Psoas muscle (tissue), 8 donors: ENCODE measurements around the gene COG1. TPM values are rescaled to one million over a fixed set of nuclear protein-coding genes. Genes with fewer than 3 reads are reported as not detected.

Source experiments
- ATAC-seq, 4 donors: fragments of 200-7000 bp; cut with Tn5 transposase; one replicate each; pipeline ENCODE4 v1.9.1; 2020; ENCODE audit warnings: moderate library complexity in 3 of 4, mild to moderate bottlenecking in 2 of 4
- DNase-seq, 2 donors: peaks; one replicate each; pipeline ENCODE4 v3.0.0-alpha.2; 2020
- H3K27ac ChIP-seq: fragments of 200-600 bp; one replicate; pipeline ENCODE4 v1.8.0; 2022
- H3K27me3 ChIP-seq, 3 donors: fragments of 200-600 bp in 1 of 3; one replicate each; pipeline versions ENCODE4 v1.6.1 to v1.8.0; 2013 to 2022; ENCODE audit warnings: low read length in 2 of 3, mild to moderate bottlenecking in 2 of 3, moderate library complexity in 1 of 3; ENCODE audit not compliant: insufficient read depth in 3 of 3
- H3K36me3 ChIP-seq, 2 donors: fragments of 200-600 bp in 1 of 2; one replicate each; pipeline versions ENCODE4 v1.6.1 to v1.8.0; 2013 to 2022; ENCODE audit warnings: low read depth in 1 of 2, mild to moderate bottlenecking in 1 of 2, moderate library complexity in 1 of 2; ENCODE audit not compliant: insufficient read depth in 1 of 2
- H3K4me1 ChIP-seq: fragments of 200-600 bp; one replicate; pipeline ENCODE4 v1.8.0; 2022
- H3K4me3 ChIP-seq: fragments of 200-600 bp; one replicate; pipeline ENCODE4 v1.8.0; 2022; ENCODE audit warnings: mild to moderate bottlenecking
- H3K9me3 ChIP-seq: fragments of 200-600 bp; one replicate; pipeline ENCODE4 v1.8.0; 2022
- WGBS, 3 donors: extraction: QIAGEN DNeasy Blood & Tissue Kit; methylation state at CpG; one replicate each; pipeline versions ENCODE4 v1.1.6 to v1.1.7; 2013; 5-methylcytosine and 5-hydroxymethylcytosine counted together
- intact Hi-C, 2 donors: fragments of 100-400 bp; cut with DNase I; formaldehyde crosslinking; loops; one replicate each; pipeline versions ENCODE4 v1.11.0 to v1.14.2; 2022
- polyA plus RNA-seq, 3 donors: library from polyadenylated mRNA; stranded (reverse); fragments of 200-250 nt; gene quantifications; one replicate each; pipeline ENCODE4 v1.2.3, GENCODE V29; 2013
- total RNA-seq, 4 donors: library from RNA; stranded (reverse); fragmentation: NEBNext Ultra II Directional in 2 of 4; extraction: Animal tissue kit (Norgen Biotek cat#: 25700) in 2 of 4; gene quantifications; one replicate each; pipeline versions ENCODE4 v1.2.1 to v1.2.4, GENCODE V29; 2021 to 2023
- TF ChIP-seq, protein P1 (sequence below): fragments of 200-600 bp; IDR thresholded peaks from one replicate; pipeline ENCODE4 v1.8.0; 2022; ENCODE audit warnings: antibody characterized with exemption
- donor health status: healthy with polysubstance abuse.
- donor health status: DM: no; HTN: no; CAD: no; lungs with moderate emphysema.
- donor health status: Bipolar disorder and iron deficiency.
- donor health status: healthy.
- donor health status: DM: yes; HTN: yes; CAD: no.
- donor health status: DM: no; HTN: no; CAD: no.
- donor health status: DM: no; HTN: no; CAD: no.
- donor health status: DM: yes; HTN: yes; CAD: no.

COG1 gene
- total and polyA plus RNA-seq, 7 donors = 28.9 to 61.9 (median 48.4) TPM

DNA sequence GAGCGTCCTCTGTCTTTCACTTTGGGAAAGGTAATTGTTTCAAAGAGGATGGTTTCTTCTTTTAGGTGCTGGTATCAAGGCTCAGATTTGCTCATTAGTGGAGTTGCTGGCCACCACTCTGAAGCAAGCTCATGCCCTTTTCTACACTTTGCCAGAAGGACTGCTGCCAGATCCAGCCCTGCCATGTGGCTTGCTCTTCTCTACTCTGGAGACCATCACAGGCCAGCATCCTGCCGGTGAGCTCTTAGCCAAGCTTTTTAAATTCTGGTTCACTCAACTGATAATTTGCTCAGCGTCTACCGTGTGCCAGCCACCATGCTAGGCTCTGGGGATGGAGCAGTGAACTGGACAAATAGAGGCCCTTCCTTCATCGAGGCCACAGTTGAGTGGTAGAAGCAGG lies 4.3 kb downstream of the COG1 start:
- peaks cover 0 to 60% of the 10 kb centered on the region in 2 donors for H3K36me3 ChIP-seq
- DNase-seq = no peak
- WGBS, 3 donors = 59 to 73% (median 68%) methylated on average over 5 of the region's 5 CpGs
- intact Hi-C loops = loop anchor here in 1 of 2 donors (2.0 kb wide), 1 partner anchor 34 kb away; no protein-coding TSS in a partner anchor
- H3K27me3 ChIP-seq = no peaks in the 10 kb centered on the region
- no peak for ATAC-seq
- H3K9me3 ChIP-seq = no peaks in the 10 kb centered on the region
- H3K4me1 ChIP-seq = peaks cover 18% of the 10 kb centered on the region
- peak overlapping the region; percentile 46 for H3K27ac ChIP-seq
- H3K4me3 ChIP-seq = no peak overlapping the region
- TF ChIP-seq, protein P1, sequence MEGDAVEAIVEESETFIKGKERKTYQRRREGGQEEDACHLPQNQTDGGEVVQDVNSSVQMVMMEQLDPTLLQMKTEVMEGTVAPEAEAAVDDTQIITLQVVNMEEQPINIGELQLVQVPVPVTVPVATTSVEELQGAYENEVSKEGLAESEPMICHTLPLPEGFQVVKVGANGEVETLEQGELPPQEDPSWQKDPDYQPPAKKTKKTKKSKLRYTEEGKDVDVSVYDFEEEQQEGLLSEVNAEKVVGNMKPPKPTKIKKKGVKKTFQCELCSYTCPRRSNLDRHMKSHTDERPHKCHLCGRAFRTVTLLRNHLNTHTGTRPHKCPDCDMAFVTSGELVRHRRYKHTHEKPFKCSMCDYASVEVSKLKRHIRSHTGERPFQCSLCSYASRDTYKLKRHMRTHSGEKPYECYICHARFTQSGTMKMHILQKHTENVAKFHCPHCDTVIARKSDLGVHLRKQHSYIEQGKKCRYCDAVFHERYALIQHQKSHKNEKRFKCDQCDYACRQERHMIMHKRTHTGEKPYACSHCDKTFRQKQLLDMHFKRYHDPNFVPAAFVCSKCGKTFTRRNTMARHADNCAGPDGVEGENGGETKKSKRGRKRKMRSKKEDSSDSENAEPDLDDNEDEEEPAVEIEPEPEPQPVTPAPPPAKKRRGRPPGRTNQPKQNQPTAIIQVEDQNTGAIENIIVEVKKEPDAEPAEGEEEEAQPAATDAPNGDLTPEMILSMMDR = no peak

DNA sequence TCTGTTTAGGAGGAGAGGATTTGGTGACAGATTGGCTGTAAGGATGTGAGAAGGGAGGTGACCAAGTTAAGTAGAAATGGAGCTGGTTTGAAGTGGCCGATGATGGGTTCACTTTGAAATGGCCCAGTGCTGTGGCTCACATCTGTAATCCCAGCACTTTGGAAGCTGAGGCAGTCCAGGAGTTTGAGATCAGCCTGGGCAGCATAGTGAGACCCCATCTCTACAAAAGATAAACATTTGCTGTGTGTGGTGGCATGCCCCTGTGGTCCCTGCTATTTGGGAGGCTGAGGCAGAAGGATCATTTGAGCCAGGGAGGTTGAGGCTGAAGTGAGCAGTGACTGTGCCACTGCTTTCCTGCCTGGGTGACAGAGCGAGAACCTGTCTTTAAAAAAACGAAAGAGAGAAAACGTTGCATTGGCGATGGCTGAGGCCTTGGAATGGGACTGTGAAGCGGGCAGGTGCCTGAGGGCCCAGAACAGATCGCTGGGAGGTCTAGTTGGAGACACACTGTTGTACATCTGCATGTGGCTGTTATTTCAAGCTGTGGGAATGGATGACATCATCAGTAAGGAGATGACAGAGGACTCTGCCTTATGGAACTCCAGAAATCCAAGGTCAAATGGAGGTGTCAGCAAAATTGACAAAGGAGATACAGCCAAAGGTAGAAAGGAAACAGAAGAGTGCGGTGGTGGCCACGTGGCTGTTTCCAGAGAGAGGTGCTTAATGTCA lies 5.5 kb downstream of the COG1 start:
- H3K9me3 ChIP-seq = no peaks in the 10 kb centered on the region
- no peaks in the 10 kb centered on the region for H3K27me3 ChIP-seq
- intact Hi-C loops = no loop called here
- H3K36me3 ChIP-seq = peaks cover 4 to 72% of the 10 kb centered on the region in 2 donors
- peaks cover 18% of the 10 kb centered on the region for H3K4me1 ChIP-seq
- WGBS, 3 donors = 85 to 96% (median 87%) methylated on average over 9 of the region's 9 CpGs
- TF ChIP-seq, protein P1 = no peak
- no peak overlapping the region for H3K27ac ChIP-seq
- H3K4me3 ChIP-seq = no peak overlapping the region
- ATAC-seq (no peak), DNase-seq (no peak)

DNA sequence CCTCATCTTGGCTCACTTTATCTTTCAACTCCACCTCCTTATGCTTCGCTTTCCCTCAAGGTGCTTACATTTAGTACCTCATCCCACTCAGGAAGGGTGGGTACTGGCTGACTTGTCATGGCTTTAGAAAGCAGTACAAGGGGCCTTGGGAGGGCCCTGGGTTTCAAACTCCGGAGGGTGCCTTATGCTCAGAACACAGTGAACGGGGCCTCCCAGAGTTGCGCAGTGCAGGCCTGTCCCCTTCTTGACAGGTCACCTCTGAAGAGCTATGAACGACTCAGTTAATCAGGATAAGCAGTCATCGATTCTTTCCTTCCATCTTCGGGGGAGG lies 6.0 kb downstream of the COG1 start:
- Histone ChIP-seq H3K4me1 (peaks cover 16% of the 10 kb centered on the region), H3K27me3 (no peaks in the 10 kb centered on the region), H3K36me3 (peaks cover 8 to 78% of the 10 kb centered on the region in 2 donors), H3K4me3 (no peak overlapping the region), H3K27ac (no peak overlapping the region), H3K9me3 (no peaks in the 10 kb centered on the region)
- ATAC-seq (no peak), DNase-seq (no peak)
- 92 to 95% (median 94%) methylated on average over 7 of the region's 7 CpGs for WGBS, 3 donors
- intact Hi-C loops = no loop called here
- TF ChIP-seq, protein P1 = no peak

DNA sequence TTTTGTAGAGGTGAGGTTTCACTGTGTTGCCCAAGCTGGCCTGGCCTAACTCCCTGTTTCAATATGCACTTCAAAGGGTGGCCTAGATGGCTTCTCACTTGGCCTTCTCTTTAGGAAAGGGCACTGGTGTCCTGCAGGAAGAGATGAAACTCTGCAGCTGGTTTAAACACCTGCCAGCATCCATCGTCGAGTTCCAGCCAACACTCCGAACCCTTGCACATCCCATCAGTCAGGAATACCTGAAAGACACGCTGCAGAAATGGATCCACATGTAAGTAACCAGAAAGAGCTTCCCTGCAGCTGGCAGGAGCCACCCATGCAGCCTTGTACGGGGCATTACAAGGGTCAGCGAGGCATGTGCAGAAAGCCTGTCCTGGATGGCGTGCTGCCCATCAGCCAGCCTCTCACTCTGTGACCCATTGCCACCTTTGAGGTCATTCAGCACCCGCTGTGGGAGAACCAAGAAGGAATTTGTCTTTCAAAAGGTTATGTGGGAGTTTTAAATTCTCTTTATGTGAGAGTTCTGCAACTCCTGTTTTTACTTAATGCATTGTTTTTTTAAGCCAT lies 7.0 kb downstream of the COG1 start:
- Histone ChIP-seq H3K36me3 (peaks cover 11 to 87% of the 10 kb centered on the region in 2 donors), H3K9me3 (no peaks in the 10 kb centered on the region), H3K4me1 (peaks cover 10% of the 10 kb centered on the region), H3K27me3 (no peaks in the 10 kb centered on the region), H3K4me3 (no peak overlapping the region), H3K27ac (no peak overlapping the region)
- WGBS, 3 donors = 67 to 82% (median 76%) methylated on average over 8 of the region's 8 CpGs
- intact Hi-C loops = no loop called here
- TF ChIP-seq, protein P1 = no peak
- ATAC-seq (no peak), DNase-seq (no peak)
